ENCODE measurements around the gene ANO8.

ANO8 gene

GRCh38 chr19:17327068-17327653, 7.5 kb downstream of the ANO8 start:
- DNase-seq, result no peak

- DNase-seq, result no peak
Measured at GRCh38 chr19:17326595-17326966, 8.1 kb downstream of the ANO8 start.

- no peak for DNase-seq
Measured at GRCh38 chr19:17325881-17326594, 8.6 kb downstream of the ANO8 start.

GRCh38 chr19:17325133-17325532, 9.5 kb downstream of the ANO8 start:
- DNase-seq, result no peak

GRCh38 chr19:17324357-17325114, 10.1 kb downstream of the ANO8 start:
- no peak for DNase-seq

GRCh38 chr19:17323964-17324332, 10.7 kb downstream of the ANO8 start:
- DNase-seq, result no peak

GRCh38 chr19:17323300-17323963, 11.2 kb downstream of the ANO8 start:
- DNase-seq, result no peak

- DNase-seq, result no peak
Measured at GRCh38 chr19:17322854-17323253, 11.8 kb downstream of the ANO8 start.

- DNase-seq, result no peak
Measured at GRCh38 chr19:17321655-17322489, 12.8 kb downstream of the ANO8 start.

- no peak for DNase-seq
Measured at GRCh38 chr19:17320435-17320834, 14.2 kb downstream of the ANO8 start.

GRCh38 chr19:17319473-17320238, 15.0 kb downstream of the ANO8 start:
- DNase-seq, result no peak

GRCh38 chr19:17318966-17319365, 15.7 kb downstream of the ANO8 start:
- no peak for DNase-seq

GRCh38 chr19:17314007-17314593, 20.6 kb downstream of the ANO8 start:
- no peak for DNase-seq

GRCh38 chr19:17312189-17313113, 22.2 kb downstream of the ANO8 start:
- no peak for DNase-seq

GRCh38 chr19:17311455-17312188, 23.0 kb downstream of the ANO8 start:
- DNase-seq, result no peak

- DNase-seq, result no peak
Measured at GRCh38 chr19:17309965-17310461, 24.6 kb downstream of the ANO8 start.

- DNase-seq, result peak; percentile 96
Measured at GRCh38 chr19:17309198-17309964, 25.3 kb downstream of the ANO8 start, which contains the start of gene DDA1. DDA1 (plus strand) TSS chr19:17309563; CDS start chr19:17309655, 92 bp downstream.

- DNase-seq, result no peak
Measured at GRCh38 chr19:17307876-17308377, 26.7 kb downstream of the ANO8 start.
